HG02588 (cell line): Measurements from ENCODE around the gene NUB1.
"Not testable (repeated sequence)": the region's sequence is repeated elsewhere in the genome, so short reads cannot be mapped to it uniquely, and the experiment has no call there.

ENCODE experiments used
- ATAC-seq: cut with Tn5 transposase; IDR thresholded peaks from one replicate; pipeline ENCODE4 v1.9.1; 2021; ENCODE audit warnings: mild to moderate bottlenecking, moderate library complexity; ENCODE audit not compliant: unreplicated experiment

NUB1 gene, protein sequence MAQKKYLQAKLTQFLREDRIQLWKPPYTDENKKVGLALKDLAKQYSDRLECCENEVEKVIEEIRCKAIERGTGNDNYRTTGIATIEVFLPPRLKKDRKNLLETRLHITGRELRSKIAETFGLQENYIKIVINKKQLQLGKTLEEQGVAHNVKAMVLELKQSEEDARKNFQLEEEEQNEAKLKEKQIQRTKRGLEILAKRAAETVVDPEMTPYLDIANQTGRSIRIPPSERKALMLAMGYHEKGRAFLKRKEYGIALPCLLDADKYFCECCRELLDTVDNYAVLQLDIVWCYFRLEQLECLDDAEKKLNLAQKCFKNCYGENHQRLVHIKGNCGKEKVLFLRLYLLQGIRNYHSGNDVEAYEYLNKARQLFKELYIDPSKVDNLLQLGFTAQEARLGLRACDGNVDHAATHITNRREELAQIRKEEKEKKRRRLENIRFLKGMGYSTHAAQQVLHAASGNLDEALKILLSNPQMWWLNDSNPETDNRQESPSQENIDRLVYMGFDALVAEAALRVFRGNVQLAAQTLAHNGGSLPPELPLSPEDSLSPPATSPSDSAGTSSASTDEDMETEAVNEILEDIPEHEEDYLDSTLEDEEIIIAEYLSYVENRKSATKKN

DNA sequence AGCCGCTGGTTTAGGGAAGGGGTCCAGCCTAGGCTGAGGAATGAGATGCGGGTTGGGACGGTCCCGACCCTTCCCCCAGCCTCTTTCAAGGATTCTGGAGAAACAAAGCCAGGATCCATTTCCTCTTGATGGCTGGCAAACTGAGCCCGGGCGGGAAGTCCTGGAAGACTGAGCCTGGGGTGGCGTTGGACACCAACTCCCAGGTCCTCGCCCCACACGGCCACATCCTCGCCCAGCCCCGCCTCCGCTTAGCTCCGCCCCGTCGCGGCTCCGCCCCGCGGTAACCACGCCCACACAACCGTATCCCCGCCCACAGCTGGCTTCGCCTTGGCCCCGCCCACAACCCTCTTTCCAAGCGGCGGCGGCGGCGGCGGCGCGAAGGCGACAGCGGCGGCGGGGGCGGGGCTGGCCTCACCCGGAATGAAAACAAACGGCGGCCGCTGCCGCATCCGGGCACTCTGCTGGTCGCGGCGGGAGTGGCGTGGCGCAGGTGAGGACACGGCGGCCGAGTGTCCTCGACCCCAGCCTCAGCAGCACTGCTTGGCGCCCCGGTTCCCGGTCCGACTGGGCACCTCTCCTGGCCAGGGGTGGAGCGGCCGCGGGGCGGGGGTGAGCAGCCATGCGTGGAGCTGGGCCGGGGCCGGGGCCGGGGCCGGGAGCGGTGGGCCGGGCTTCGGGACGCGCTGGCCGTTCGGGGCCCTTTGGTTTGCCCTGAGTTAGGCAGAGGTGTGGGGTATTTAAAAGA is at the start of gene NUB1:
TSS of gene NUB1 (plus strand) at position 456 of the 745 bp plus-strand sequence. CDS start 3,538 bp downstream, outside the sequence.
- ATAC-seq: peak; percentile 53

DNA sequence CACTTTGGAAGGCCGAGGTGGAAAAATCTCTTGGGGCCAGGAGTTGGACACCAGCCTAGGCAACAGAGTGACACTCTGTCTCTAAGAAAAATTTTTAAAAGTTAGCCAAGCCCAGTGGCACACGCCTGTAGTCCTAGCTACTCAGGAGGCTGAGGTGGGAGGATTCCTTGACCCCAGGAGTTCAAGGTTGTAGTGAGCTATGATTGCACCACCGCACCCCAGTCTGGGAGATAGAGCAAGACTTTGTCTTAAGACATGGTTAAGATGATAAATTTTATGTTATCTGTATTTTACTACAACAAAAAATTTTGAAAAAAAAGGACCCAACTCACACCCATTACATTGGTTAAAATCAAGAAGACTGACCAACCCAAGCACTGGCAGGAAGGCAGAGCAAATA is 48.8 kb upstream of the NUB1 start:
- ATAC-seq: no peak

- ATAC-seq: no peak
Measured at GRCh38 chr7:151296202-151296992, 45.2 kb upstream of the NUB1 start.

DNA sequence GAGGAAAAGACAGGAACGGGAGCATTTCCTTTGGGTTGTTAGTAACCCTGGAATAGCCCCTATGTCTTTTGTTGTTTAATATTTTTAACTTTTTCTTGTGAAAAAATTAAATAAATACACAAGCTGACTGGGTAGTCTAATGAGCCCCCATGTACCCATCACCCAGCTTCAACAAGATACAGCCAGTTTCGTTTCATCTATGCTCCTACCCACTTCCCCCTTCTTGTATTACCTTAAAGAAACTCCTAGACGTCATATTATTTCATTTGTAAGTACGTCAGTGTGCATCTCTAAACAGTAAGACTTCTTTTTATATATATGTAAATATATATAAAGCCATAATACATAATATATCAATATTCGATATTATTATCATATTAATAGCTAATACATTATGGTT is 42.8 kb upstream of the NUB1 start:
- no peak for ATAC-seq

GRCh38 chr7:151299530-151299929 is 42.1 kb upstream of the NUB1 start:
- no peak for ATAC-seq

DNA sequence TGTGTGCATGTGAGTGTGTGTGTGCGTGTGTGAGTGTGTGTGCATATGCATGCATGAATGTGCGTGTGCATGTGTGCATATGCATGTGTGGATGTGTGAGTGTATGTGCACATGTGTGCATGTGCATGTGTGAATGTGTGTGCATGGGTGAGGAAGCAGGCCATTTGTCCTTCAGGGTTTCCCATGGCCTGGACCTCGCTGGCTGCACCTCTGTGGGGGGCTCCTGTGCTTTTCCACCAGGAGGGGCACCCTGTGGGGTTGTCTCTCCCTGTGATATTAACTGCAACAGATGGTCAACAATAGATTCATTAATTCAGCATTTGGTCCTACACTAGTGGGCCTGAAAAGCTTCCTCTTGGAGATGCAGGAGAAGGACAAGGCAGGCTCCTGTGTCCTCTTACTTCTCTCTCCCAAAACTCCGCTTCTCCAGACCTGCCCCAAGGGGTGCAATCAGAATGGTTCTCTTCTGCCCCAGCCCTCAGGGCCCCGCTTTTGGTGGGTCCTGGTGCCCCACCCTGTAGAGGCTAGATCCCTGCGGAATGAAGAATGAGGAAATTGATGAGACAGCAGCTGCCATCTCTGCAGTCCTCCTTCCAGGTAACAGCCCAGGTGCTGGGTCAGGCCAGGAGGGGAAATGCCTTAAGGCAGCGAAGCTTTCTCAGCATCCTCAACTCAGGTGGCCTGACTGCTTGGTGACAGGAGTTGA is 41.5 kb upstream of the NUB1 start:
- no peak for ATAC-seq

GRCh38 chr7:151301471-151302462 is 39.8 kb upstream of the NUB1 start:
- no peak for ATAC-seq

- not testable (repeated sequence) for ATAC-seq
Measured at GRCh38 chr7:151304251-151304650, 37.4 kb upstream of the NUB1 start.

- ATAC-seq: no peak
Measured at GRCh38 chr7:151304856-151305255, 36.8 kb upstream of the NUB1 start.

DNA sequence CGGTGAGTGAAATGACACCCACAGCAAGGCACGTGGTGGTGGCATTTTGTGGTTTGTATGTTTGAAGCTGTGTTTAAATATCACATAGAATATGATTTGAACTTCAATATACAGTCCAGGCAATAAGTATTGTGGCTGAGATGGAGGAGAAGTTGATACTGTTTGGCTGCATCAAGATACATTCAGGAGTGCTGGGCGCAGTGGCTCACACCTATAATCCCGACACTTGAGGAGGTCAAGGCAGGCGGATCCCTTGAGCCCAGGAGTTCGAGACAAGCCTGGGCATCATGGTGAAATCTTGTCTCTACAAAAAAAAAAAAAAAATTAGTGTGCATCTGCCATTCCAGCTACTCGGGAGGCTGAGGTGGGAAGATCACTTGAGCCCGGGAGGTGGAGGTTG is 35.2 kb upstream of the NUB1 start:
- no peak for ATAC-seq

DNA sequence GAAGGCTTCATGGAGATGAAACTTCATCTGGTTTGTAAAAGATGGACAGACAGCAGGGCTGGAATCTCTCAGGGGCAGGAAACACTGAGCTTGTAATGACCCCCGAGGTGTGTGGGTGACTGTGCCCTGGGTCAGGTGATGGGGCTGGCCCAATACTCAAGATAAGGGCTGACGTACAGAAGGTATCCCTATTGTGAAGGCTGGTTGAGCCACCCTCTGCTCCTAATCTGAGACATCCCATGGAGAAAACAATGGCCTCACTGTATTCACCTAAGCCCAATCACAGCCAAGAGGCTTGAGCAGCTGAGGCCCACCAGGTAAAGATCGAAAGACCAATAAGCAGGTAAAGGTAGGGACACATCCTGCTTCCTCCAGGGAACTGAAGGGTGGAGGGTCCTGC is 34.8 kb upstream of the NUB1 start:
- ATAC-seq: no peak

GRCh38 chr7:151307536-151307935 is 34.1 kb upstream of the NUB1 start:
- ATAC-seq: no peak

- no peak for ATAC-seq
Measured at GRCh38 chr7:151308256-151308655, 33.4 kb upstream of the NUB1 start.

GRCh38 chr7:151308791-151309190 is 32.8 kb upstream of the NUB1 start:
- ATAC-seq: no peak

- ATAC-seq: no peak
Measured at GRCh38 chr7:151309311-151309710, 32.3 kb upstream of the NUB1 start.

- ATAC-seq: no peak
Measured at GRCh38 chr7:151310578-151310977, 31.0 kb upstream of the NUB1 start.

DNA sequence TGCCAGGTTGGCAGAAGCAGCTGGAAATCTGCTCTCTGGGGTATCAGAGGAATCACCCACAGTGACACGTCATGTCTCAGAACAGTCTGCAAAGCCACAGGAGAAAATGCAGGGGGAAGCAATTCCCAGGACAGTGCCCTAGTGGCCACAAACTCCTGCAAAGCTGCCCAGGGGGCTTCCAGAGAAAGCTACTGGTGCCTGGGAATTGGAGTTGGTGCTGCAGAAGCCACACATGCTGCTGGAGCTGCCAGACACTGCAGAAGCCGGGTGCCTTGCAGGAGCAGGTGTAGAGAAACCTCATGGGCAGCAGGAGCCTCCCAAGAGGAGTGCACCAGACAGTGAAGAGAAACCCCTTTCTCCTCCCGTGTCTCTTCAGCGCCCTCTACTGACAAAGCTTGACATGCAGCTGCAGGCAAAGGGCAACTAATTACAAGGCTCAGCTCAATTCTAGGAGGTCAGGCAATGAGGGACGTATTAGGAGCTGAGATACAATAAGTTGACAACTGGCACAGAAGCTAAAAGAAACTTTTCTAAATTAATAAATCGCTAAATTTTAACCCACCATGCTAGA is 30.2 kb upstream of the NUB1 start:
- ATAC-seq: no peak

DNA sequence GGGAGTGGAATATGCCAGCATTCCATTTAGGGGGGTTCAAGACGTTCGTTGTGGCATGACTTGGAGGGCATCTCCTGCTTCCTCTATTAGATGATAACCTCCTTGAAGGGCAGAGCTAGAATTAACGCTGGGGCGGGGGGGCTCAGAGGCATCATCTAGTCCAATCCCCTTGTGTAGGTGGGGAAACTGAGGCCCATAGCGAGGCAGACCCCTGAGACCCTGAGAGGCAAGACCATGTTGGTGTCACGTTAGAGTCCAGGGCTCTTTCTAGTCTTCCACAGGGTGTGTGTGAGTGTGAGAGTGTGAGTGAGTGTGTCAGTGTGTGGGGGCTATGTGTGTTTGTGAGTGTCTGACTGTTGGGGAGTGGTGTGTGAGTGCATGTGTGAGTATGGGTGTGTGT is 29.3 kb upstream of the NUB1 start:
- no peak for ATAC-seq
